Muscle of arm (tissue), 12 donors: ENCODE measurements around the gene SPATS2L. TPM values are rescaled to one million over a fixed set of nuclear protein-coding genes. Genes with fewer than 3 reads are reported as not detected.

Experiments
- DNase-seq: peaks from one replicate; pipeline ENCODE4 v3.0.0-alpha.2; 2013
- polyA plus RNA-seq, 12 donors: library from polyadenylated mRNA; unstranded; fragments of 120-200 nt; gene quantifications; one replicate each; pipeline ENCODE4 v1.2.1, GENCODE V29; 2013; ENCODE audit not compliant: insufficient read length in 12 of 12

SPATS2L gene
- polyA plus RNA-seq, 12 donors: 200 to 265 (median 233) TPM; not detected in 1

DNA sequence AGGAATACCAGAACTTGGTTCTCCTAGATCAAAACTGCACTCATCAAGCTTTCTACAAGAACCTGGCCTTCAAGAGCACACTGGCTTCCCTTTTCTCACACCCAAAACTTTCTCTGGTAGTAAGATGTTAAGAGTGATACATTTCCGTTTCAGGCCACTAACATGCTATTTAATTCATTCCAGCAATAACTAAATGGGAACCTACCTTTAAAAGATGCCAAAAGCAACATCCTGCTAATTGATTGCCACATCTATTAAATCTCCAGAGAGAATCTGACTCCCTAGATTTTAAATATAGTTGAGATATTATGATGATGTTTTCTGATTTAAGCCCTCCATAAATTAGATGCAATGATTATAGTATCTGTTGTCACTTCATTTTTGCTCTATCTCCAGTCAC is 131.8 kb downstream of the SPATS2L start:
- no peak for DNase-seq

DNA sequence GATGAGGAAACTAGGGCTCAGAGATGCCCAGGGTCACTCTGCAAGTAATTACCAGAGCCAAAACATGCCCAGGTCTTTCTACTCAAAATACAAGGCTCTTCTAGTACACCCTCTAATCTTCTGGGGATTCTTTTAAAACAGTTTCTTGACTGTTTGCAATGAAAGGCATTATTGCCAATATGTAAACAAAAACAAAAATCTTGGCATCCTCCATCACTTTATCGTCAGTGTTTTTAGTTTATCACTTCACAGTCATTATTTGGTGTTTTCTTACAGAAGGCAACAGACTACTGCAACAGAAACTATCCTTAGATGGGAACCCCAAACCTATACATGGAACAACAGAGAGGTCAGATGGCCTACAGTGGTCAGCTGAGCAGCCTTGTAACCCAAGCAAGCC is 132.4 kb downstream of the SPATS2L start:
- DNase-seq: no peak

DNA sequence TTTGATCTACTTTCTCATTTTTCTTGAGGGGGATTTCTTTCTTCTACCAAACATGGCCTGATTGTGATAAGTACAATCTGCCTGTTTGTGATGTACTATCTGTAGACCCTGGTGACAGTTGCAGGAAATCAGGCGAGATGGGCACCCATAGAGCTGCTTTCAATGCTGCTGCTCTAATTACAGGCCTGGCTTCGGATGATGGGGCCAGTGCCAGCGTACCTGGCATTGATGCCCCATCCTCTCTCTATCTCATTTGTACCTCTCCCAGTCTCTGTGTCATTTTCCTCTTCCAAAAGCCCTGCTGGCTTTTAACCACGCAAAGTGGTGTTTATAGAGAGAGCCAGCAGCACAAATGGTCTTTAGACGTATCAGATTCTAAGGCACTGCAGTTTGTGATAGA is 133.5 kb downstream of the SPATS2L start:
- DNase-seq: no peak

DNA sequence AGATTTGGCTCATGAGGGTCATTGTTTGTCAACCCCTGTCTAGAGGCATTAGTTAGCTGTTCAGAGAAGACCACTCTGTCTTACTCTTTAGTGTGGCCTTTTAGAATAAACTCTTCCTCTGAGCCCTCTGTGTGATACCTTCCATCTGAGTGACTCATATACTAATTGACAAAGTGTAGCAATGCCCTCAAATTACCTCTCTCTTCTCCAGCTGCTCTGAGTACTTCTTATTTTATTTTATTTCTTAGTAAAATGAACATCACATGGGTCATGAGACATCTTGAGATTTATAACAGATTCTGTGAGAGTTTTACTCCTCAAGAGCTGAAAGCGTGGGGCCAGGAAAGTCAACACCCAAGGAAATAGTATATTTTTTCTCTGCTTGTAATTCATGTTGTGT is 136.0 kb downstream of the SPATS2L start:
- DNase-seq: no peak

DNA sequence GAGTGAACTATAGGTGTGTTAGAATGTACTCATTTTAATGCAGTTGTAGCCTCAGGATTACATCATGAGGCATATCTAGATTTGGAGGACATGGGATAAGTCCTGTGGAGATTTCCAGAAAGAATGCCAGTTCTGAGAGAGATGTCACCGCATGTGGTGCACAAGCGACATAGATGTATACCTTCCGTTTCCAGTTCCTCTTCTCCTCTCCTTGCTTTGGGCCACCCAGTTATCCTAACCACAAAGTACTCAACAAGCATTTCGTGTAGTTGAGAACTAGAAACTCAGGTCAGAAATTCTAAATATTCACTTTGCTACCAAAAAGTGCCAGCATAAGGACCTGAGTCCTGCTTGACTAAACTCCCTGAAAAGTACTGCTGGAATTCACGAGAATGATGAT is 136.9 kb downstream of the SPATS2L start:
- no peak for DNase-seq

DNA sequence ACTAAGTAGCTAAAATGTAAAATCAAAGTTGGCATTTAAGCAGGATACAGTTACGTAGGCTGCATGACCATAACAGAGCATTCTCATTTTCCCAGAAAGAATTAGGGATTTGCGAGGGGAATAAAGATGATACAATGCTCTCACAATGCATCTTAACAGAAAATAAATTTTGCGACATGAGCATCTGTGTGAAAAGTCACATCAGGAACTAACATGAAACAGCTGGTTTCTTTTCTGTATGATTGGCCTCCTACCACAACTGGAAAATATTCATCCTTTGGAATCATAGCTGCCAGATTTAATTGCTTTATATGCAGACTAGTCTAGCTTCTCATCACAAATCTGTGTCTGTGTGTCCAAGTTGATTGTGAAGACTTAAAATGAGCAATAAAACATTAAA is 137.4 kb downstream of the SPATS2L start:
- DNase-seq: no peak

DNA sequence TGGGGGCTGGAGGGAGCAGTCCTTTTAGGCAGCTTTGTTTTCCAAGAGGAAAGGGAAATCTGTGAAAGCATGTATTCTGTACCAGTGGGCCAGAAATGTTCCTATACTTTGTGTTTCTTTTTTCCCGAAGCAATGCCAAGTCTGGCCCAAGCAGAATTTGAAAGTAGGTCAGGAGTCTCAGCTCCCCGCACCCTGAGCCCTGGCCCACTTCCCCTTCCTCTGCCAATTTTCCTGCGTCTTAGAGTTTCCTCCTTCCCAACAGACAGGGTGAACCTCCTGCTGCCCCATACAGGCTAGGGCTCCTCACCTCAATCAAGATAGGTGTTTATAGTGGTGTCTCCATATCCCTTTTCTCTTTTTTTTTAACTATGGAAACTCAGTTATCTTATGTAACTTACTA is 138.0 kb downstream of the SPATS2L start:
- DNase-seq: no peak

DNA sequence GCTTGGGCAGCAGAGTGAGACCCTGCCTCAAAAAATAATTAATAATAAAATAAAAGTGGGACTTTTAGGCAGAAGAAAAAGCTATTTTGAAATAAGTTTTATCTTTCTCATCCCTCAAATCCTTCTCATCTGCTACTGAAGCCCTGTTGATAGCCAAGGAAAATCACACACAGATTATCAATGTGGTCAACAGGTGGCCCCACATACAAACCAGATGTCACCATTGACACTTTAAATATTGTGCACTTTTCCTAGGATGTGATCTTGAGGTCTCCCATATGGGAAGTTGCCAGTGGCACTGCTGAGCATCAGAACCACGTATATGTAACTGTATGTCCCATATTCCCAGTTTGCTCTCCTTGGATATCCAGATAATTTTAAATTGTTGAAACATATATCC is 138.8 kb downstream of the SPATS2L start:
- DNase-seq: no peak

DNA sequence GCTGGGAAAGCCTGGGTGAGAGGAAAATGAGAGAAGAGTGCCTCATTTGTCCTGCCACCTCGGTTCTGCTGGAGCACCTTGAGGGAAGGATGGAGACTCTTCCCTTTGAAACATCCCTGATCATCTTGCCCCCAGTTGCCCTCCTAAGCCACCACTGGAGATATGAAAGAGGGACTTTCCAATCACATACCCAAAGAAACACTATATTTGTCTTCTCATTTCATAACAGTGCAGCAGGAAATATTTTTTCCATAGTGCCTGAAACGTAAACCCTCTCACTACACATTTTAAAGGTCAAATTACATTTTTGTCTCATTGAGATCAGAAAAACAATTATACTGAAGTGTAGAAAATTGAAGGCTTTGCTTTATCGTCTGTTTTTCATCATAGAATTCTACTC is 140.1 kb downstream of the SPATS2L start:
- no peak for DNase-seq

DNA sequence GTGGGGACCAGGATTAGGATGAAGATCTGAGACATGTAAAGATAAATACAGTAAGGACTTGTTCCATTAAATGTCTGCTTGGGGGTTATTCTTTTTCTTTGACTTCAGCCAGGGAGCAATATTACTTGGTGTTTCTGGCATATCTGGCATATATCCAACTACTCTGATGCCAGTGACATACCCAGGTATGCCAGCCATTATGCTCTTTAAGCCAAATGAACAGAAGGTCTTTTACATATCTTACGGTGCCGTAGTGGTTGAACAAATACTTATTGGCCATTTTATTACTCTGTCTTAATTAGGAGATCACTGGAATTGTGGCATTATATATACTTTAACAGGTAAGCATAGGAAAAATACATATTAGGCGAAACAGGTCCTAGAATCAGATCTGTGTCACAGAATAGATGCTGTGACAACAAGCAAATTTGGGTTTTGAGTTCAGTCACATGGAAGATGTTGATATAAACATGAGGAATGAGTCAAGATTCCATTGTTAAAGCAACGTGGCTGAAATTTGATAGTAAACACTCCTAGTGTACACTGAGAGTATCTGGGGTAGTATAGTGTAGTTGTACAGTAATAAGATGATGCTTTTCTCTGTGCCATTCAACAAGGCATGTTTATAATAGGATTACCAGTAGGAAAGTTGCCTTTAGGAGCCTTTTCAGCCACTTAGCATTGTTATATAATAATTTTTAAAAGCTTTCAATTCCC is 140.8 kb downstream of the SPATS2L start:
- no peak for DNase-seq

DNA sequence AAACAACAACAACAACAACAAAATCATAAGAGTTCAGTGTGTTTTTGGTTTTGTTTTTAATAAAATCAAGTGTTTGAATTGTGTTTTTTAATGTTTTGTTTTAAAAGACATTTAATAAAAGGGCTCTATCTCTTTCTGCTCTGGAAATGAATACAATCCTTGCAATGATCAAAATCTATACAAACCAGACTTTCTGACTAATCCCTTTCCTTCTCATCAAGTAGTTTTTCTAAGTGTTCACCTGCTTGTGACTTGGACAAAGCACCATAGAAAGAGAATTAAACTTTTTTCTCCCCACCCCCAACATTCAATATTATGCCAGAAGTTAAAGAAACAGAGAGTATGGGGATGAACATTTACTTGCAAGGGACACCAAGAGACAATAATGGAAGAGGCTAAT is 142.0 kb downstream of the SPATS2L start:
- DNase-seq: no peak

DNA sequence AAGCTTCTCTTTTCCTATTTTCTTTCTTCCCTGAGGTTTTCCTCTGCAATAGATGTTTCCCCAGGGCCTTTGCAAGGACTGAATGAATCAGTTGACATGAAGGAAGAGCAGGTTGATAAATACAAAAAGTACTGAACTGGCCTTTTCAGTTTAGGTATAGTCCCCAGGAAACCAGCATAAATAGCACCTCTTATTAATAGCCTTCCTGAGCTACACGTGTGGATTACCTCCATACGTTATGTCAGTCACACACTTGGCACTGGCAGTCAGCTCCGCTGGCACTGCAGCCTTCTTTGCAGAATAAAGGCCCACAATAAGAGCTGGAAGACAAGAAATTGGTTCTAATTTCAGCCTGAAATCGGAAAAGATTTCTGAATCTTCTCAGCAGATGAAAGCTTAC is 142.7 kb downstream of the SPATS2L start:
- no peak for DNase-seq

DNA sequence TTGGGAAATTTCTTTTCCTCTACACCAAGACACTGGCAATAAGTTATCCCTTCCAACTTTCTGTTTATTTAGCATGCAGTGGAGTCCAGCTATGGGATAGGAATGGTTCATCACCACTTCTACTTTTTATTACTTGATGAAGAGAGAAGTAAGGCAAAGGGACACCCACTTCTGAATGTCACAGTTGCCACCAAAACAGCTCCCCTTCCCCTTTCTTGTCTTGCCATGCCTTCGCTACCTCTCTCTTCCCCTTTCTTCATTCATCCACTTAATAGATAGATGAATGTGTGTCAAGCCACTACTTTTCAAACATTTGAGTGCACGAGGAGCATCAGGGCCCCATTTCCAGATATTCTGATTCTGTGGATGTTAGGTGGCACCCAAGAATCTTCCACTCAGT is 143.8 kb downstream of the SPATS2L start:
- no peak for DNase-seq

DNA sequence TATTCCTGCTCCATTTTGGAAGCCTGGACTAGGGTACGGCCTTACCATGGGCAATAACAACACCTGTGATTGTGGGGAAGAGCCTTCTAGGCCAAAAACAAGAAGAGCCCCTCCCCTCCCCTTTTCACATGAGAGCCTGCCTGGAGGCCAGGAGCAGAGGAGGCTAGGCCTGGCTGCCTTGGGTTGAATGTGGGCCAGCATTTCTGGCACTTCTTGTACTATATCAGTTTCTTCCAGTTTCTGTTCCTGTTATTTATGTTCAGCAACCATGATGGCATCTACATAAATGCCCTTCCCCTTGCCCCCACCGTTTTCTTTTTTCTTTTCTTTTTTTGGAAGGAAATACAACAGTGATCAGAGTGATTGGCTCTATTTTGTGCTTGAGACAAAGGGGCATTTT is 145.0 kb downstream of the SPATS2L start:
- no peak for DNase-seq

DNA sequence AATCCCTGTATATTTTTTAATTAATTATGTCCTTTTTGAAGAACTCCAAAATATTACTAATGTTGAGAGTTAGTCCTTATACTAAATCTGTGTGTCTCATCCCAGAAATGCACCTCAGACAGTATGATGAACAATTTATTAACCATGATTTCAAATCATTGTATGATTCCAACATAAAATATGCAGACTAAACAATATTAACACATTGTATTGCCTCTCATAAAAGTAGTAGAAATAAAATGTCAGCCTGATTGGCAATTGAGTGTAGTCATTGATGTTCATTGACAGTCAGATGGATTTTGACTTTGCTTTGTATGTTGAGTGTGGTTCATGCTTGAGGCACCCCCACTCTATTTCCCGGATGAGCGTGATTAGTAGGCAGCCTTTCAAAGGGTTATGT is 145.9 kb downstream of the SPATS2L start:
- no peak for DNase-seq

DNA sequence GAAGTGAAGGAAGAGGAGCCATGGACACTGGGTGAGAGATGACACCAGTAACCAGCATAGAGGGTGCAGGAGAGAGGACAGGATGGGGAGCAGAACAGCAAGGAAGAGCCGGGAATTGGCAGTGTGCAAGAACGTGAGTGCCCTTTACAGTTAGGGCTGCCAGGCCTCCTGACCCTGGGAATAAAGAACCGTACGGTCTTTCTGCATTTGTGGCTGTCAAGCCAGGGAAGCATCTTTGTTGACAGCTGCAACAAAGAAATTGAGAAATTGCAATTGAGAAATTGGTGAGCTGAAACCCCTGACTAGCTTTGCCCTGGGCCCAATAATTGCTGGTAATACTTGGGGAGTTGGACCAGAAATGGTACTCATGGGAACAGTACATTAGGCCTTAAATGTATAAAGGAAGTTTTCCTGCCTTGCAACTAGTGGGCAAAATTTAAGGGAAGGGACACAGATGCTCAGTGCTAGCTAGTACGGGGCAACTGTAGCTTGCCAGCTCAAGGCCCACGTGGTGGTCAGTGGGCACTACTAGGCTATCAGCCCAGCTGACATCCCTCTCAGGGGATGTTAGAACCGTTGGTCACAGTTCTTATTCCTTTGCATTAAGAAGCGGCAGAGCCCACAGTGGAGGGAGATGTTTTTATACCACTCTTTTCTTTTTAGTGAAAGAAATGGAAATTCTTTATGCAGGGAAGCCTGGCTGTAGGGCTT is 146.8 kb downstream of the SPATS2L start:
- DNase-seq: no peak

DNA sequence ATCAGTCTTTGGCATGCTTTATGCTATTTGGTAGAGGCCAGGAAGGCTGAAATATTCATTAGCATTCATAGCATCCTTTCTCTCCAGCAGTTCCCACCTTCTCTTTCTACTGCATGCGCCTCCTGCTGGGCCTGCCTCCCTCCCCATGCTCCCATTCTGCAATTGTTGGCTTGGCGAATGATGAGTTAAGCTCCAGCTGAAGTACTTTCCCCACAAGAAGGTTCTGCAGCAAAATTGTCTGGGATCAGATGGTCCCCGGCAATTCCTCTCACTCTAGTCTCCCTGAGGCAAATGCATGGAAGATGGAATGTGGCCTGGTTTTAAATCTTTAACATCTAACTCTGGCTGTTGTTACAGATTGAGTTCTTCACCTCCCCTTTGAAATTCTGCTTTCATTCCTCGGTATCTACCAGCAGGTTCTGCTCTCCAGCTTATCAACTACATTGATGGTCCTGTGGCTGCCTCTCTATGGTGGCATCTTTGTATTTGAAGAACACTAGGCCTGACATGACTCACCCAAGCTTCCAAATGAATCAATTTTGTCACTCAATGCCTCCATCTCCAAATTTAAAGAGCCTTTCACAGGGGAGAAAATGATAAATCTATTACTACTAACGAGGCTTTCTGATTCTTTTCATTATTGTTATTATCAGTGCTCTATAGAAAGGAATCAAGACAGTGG is 147.5 kb downstream of the SPATS2L start:
- no peak for DNase-seq

DNA sequence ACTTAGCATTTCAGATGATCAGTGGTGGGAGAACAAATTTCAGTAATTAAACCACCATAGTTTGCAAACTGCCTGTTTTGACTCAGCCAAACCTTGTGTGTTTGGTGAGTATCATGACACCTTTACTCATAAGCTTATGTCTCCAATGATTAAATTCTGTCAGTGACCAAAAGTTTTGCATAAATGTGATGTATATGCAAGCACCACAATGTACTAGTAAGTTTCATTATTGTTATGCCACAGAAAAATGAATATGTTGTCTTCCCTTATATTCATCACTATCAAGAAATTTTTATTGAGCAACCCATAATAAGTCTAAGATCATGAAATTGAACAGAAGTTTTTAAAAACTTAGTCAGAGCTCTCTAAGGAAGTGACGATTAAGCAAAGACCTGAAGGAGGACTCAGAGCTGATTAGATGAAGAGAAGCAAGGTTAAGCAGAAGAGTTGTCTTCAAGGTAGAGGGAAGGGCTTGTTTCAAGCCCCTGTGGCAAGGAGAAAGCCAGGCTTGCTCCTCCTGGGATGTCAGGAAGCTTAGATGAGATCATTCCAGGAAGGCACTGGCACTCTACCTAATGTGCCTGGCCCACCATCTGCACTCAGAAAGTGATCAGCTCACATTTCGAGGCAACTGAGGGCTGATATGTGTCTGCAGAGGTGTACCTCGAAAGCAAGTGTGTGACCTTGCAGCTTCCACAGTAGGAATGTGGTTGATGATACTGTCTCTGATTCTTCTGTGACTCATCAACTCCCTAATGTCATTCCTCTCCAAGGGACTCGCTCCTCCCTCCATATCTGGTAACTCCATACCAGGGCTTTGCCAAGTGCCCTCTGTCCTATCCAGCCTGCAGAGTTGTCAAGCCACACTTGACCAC is 148.7 kb downstream of the SPATS2L start:
- DNase-seq: no peak

DNA sequence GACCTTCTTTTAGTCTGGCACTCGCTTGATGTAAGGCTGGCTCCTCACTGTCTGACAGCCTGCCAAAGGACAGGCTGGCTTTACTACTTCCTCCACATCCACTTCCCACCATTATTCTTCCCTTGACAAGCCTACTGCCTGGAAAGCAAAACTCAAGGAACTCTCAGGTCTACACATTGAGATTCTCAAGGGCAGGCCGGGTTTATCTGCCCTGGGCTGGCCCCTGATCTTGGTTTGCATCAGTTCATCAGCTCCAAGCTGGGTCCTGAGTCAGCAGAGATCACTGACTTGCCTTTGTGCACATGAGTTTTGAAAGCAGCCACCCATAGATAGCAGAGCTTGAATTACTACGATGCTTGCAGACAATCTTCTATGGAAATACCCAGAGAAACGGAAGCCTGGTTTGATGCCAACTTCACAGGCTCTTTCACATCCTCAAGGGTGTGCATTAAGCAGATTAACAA is 149.5 kb downstream of the SPATS2L start:
- DNase-seq: no peak

DNA sequence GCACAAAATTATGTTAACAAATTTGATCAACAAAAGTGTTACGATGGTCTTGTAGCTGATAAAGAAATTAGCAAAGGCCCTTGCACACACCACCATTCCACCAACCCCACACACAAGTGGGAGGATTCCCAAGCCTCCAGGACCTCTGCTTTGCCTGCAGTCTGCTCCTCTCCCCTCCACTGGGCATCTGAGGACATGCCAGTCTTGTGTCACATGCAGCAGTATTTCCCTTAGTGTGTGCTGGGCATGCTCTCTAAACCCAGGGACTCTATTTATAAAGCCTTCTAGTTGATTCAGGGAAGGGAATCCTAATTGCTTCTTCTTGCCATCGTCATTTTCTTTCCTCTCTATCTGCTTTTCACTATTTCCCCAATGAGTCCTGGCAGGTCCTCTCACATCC is 150.1 kb downstream of the SPATS2L start:
- no peak for DNase-seq

DNA sequence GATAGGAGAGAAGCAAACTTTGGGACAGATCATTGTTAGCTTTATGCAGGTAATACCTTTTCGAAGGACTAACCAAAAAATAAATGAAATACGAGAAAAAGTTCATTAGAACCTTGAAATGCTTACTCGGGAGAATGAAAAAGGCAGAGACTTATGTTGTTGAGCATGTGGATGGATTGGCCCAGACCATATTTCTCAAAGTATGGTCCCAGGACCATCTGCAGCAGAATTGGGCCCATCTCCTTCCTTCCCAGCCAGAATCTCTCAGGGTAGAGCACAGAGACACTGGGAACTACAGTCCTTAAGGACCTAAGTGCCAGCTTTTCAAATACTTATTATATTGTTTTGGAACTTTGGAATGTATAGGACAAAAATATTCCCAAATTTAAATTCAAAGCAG is 152.6 kb downstream of the SPATS2L start:
- DNase-seq: no peak
